ENCODE data around the gene TRPM2. TPM values are rescaled to one million over a fixed set of nuclear protein-coding genes. Genes with fewer than 3 reads are reported as not detected.

Gene TRPM2
- total RNA-seq, 1 experiment from 2014 or later, result 0.26 TPM

DNA sequence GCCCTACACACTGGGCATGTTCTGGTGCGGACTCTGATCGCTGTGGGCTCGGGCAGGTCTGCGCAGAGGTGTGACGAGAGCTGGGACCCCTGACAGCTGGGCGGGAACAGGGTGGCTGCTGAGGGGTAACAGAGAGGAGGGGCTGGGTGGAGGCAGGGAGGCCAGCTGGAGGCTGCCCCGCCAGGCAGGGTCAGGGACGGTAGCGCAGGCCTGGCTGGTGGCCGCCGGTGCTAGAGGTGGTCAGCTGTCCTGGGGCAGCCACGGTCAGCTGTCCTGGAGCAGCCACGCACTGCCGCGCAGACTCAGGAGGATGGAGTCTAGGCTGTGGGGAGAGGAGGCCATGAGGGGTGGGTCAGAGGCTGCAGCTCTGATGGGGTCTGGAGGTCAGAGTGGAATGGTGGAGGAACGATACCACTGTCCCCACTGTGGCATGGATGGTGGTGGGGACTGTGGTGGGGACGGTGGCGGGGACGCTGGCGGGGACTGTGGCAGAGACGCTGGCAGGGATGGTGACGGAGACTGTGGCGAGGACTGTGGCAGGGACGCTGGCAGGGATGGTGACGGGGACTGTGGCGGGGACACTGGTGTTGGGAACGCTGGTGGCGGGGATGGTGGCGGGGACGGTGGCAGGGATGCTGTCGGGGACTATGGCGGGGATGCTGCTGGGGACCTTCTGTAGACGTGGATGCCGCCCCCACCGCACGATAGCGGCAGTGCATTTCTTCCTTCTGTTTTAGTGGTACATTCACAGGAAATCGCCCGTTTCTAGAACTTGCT lies 80.6 kb downstream of the TRPM2 start:
- TF ChIP-seq TCF7L2 (IDR thresholded peaks at IDR 0.05; ENCODE audit: low read depth, low read length), result no peak
- TF ChIP-seq POLR2AphosphoS5 (IDR thresholded peaks at IDR 0.05; ENCODE audit: low read depth, low read length), result no peak
- TF ChIP-seq, protein P1, sequence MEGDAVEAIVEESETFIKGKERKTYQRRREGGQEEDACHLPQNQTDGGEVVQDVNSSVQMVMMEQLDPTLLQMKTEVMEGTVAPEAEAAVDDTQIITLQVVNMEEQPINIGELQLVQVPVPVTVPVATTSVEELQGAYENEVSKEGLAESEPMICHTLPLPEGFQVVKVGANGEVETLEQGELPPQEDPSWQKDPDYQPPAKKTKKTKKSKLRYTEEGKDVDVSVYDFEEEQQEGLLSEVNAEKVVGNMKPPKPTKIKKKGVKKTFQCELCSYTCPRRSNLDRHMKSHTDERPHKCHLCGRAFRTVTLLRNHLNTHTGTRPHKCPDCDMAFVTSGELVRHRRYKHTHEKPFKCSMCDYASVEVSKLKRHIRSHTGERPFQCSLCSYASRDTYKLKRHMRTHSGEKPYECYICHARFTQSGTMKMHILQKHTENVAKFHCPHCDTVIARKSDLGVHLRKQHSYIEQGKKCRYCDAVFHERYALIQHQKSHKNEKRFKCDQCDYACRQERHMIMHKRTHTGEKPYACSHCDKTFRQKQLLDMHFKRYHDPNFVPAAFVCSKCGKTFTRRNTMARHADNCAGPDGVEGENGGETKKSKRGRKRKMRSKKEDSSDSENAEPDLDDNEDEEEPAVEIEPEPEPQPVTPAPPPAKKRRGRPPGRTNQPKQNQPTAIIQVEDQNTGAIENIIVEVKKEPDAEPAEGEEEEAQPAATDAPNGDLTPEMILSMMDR (IDR thresholded peaks at IDR 0.05), result no peak
- ChIA-PET POLR2A (no interaction called here), CTCF (no interaction called here)
- Histone ChIP-seq H3K4me1 (ENCODE audit: control insufficient read depth, insufficient read depth, low read length) (no peaks in the 10 kb centered on the region), H3K36me3 (ENCODE audit: control insufficient read depth, insufficient read depth, low read length) (no peaks in the 10 kb centered on the region), H3K27me3 (ENCODE audit: control insufficient read depth, insufficient read depth, low read length) (no peaks in the 10 kb centered on the region), H3K4me3 (ENCODE audit: low read depth in 2 of 2, low read length in 2 of 2) (no peak overlapping the region), H3K9me3 (ENCODE audit: control insufficient read depth, insufficient read depth, low read depth, low read length) (no peaks in the 10 kb centered on the region; the same call in 1 of the 2 replicates), H3K27ac (ENCODE audit: low read length) (no peak overlapping the region)
- no peak for DNase-seq (ENCODE audit: low read depth, low spot score)
- no peak for ATAC-seq
- intact Hi-C loops (cut with micrococcal nuclease; ENCODE audit: unreplicated experiment) (no loop called here), in situ Hi-C loops (cut with HindIII; ENCODE audit: low pct_unique_long_range_greater_than_20kb, low sequenced_read_pairs) (no loop called here)
- no TSS peak for BruUV-seq (replicated peaks)

- ChIA-PET CTCF (no interaction called here), POLR2A (no interaction called here)
- in situ Hi-C loops (cut with HindIII; ENCODE audit: low pct_unique_long_range_greater_than_20kb, low sequenced_read_pairs), result no loop called here
- no peak for DNase-seq (ENCODE audit: low read depth, low spot score)
- H3K9me3 ChIP-seq (ENCODE audit: control insufficient read depth, insufficient read depth, low read depth, low read length), result no peaks in the 10 kb centered on the region; the same call in 1 of the 2 replicates
- no peaks in the 10 kb centered on the region for H3K4me1 ChIP-seq (ENCODE audit: control insufficient read depth, insufficient read depth, low read length)
- H3K36me3 ChIP-seq (ENCODE audit: control insufficient read depth, insufficient read depth, low read length), result no peaks in the 10 kb centered on the region
- ATAC-seq, result no peak
- TF ChIP-seq, protein P2, sequence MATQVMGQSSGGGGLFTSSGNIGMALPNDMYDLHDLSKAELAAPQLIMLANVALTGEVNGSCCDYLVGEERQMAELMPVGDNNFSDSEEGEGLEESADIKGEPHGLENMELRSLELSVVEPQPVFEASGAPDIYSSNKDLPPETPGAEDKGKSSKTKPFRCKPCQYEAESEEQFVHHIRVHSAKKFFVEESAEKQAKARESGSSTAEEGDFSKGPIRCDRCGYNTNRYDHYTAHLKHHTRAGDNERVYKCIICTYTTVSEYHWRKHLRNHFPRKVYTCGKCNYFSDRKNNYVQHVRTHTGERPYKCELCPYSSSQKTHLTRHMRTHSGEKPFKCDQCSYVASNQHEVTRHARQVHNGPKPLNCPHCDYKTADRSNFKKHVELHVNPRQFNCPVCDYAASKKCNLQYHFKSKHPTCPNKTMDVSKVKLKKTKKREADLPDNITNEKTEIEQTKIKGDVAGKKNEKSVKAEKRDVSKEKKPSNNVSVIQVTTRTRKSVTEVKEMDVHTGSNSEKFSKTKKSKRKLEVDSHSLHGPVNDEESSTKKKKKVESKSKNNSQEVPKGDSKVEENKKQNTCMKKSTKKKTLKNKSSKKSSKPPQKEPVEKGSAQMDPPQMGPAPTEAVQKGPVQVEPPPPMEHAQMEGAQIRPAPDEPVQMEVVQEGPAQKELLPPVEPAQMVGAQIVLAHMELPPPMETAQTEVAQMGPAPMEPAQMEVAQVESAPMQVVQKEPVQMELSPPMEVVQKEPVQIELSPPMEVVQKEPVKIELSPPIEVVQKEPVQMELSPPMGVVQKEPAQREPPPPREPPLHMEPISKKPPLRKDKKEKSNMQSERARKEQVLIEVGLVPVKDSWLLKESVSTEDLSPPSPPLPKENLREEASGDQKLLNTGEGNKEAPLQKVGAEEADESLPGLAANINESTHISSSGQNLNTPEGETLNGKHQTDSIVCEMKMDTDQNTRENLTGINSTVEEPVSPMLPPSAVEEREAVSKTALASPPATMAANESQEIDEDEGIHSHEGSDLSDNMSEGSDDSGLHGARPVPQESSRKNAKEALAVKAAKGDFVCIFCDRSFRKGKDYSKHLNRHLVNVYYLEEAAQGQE (IDR thresholded peaks at IDR 0.05; ENCODE audit: insufficient read depth in 1 of 2, low read depth in 2 of 2, low read length in 1 of 2), result no peak
- TF ChIP-seq POLR2AphosphoS5 (IDR thresholded peaks at IDR 0.05; ENCODE audit: low read depth, low read length), result no peak
- TF ChIP-seq, protein P1 (IDR thresholded peaks at IDR 0.05), result no peak
- no peak for TF ChIP-seq SIN3A (IDR thresholded peaks at IDR 0.05; ENCODE audit: borderline replicate concordance, insufficient read depth, low read depth, low read length)
- no peak for TF ChIP-seq TCF7L2 (IDR thresholded peaks at IDR 0.05; ENCODE audit: low read depth, low read length)
- H3K4me3 ChIP-seq (ENCODE audit: low read depth in 2 of 2, low read length in 2 of 2), result no peak overlapping the region
- intact Hi-C loops (cut with micrococcal nuclease; ENCODE audit: unreplicated experiment), result no loop called here
- no peak overlapping the region for H3K27ac ChIP-seq (ENCODE audit: low read length)
- no TSS peak for BruUV-seq (replicated peaks)
- H3K27me3 ChIP-seq (ENCODE audit: control insufficient read depth, insufficient read depth, low read length), result no peaks in the 10 kb centered on the region
These were observed 81.1 kb downstream of the TRPM2 start for GRCh38 chr21:44434568-44434925.
